Head of caudate nucleus (tissue), 42 donors: Measurements from ENCODE around the gene MED4.

Experiments
- DNase-seq, 42 donors: peaks; one replicate each; pipeline versions ENCODE4 v3.0.0 to v3.0.0-alpha.2; 2020 to 2021; ENCODE audit warnings: mixed read lengths in 7 of 42
- intact Hi-C: fragments of 100-400 bp; cut with DNase I; formaldehyde crosslinking; loops from one replicate; pipeline ENCODE4 v1.15.0; 2022

Gene MED4

DNA sequence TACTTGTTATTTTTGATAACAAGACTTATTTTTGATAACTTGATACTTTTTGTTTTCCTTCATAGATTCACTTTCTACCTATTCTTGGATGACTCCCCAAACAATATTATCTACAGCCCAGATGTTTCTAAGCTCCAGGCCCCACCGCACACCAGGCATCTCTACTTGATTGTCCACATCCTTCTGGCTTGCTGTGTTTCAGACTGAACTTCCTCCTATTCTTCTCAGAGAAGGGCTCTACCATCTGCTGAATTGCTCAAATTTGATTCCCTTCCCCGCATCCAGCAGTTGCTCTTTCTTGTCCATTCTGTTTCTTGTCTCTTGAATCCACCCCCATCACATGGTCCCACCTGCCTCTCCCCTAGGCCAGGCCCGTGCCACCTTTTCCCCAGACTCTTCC is 44.4 kb downstream of the MED4 start:
- DNase-seq, result no peak
- intact Hi-C loops, result no loop called here

DNA sequence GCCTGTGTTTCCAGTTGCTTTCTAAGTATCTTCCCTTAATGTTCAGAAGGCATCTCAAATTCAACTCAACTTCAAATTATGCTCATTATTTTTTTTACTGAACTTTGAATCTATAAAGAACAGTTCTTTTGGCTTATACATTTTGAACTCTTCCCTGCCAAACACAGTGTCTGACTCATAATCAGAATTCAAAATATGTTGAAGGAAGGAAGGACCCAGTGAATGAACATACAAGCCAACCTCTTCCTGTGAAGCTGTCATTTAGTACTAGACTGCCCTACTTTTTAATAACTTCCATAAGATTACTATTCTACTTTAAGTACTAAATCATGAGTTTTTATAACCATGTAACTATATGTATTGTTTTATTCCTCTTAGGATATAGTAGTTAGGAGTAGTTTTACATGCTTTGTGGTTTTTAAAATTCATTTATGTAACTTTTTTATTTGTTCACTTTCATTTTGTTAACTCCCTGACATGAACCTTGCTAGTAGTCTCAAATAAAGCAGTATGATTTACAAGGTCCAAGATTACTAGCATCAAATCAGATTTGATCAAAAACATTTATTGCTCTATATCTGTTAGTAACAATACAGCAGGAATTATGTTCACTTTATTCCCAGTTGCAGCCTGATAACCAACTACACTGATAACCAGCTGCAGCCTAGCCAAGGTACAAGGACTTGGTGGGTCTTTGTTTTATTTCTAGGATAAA is 51.0 kb downstream of the MED4 start:
- DNase-seq, result no peak

DNA sequence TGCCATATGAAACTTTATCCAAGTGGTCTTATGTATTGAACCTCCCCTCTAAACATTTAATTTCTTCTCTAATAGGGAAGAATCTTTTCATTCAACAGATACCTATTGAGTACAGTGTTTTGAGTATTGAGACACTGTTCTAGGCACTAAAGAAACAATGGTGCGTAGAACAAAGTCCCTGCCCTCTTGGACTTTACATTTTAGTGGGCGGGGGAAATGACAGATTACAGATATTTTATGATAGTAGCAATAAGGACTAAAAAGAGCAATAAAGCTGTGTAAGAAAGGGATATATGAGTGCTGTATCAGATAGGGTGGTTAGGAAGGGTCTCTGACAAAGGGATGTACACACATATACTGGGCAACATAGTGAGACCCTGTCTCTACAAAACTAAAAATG is 52.0 kb downstream of the MED4 start:
- no peak for DNase-seq
- intact Hi-C loops, result no loop called here

More for the DNA sequence above, 51.0 kb downstream of the MED4 start:
- intact Hi-C loops, result no loop called here

DNA sequence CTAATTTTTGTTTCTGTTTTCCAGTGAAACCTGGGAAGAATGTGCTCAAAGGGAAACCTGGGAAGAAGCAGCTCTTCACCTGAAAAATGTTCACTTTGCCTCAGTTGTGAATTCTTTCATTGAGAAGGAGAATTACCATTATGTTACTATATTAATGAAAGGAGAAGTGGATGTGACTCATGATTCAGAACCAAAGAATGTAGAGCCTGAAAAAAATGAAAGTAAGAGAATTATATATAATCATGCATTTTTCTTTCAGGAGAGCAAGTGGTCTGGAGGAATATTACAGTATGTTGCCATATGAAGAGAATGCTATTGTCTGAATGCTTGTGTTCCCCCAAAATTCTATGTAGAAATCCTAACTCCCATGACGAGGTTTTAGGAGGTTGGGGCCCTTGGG is 54.0 kb downstream of the MED4 start:
- intact Hi-C loops, result no loop called here
- no peak for DNase-seq

DNA sequence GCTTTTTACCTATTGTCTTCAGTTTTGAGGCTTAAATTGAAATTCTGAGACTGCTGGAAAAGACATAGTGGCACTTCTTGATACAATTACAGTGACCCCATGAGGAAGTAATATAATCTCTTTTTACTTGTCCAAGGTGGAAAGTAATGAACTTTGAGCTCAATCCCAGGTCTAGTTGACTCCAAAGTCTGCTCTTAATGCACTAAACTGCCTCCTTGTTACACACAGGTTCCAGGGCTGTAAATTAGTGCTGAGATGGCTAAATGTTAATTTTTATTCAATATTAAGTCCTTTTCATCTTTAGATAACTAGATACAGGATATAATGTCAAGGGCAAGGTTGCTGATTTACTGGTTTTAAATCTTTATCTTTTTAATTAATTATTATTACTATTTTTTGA is 54.9 kb downstream of the MED4 start:
- intact Hi-C loops, result no loop called here
- DNase-seq, result no peak

DNA sequence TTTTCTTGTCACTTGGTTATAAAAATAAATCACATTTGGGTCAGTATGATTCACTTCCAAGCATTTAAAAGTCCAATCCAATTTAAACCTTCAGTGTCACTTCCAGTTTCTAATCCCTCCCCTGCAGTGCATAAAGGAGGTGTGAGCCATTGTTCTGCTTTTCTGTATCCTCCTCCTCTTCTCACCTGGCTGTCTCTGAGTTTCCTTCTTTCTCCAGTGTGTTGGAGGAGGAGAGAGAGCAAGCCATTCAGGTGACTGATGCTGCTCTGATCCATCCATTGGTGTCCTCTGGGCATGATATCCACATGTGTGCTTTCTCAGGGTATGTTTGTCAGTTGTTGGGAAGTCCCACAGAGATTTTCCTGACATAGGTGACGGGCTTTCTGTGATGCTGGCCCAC is 56.1 kb downstream of the MED4 start:
- DNase-seq, result peak in 7 of 42 donors; percentile 9 to 35 (median 21)
- intact Hi-C loops, result no loop called here

DNA sequence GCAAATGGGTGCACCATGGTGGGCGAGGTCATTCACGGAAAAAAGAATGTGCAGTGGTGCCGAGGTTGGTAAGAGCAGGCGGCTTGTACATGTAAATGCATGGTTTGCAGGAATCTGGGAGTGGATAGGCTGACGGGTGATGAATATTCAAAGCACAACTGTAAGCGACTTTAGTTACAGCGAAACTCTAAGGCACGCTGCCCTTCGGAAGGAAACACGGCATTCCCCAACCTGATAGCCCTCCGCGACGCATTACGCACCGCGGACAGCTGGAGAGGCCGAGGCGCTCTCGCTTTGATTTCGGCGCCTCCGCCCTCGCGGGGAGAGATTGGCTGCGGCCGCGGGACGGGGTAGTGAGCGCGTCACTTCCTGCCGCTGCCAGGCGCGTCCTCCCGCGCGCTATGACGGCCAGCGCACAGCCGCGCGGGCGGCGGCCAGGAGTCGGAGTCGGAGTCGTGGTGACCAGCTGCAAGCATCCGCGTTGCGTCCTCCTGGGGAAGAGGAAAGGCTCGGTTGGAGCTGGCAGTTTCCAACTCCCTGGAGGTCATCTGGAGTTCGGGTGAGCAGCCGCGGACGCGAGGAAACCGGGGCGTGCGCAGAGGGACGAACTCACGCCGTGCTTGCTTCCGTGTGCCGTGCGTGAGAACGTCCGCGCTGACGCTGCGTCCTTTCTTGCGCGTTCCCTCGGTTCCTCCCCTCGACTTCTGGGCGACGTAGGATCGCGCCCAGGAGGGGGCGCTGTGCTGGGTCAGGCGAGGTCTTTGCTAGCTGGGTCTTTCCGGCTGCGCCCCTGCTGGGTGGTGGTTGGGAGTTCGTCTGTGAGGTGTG is 57.3 kb downstream of the MED4 start, which contains the start of gene NUDT15:
Gene NUDT15 (plus strand): TSS at position 381 of the 828 bp plus-strand sequence. CDS start 21 bp downstream, at position 402.
- intact Hi-C loops, result no loop called here
- peak; percentile 85 to 97 (median 93) for DNase-seq

DNA sequence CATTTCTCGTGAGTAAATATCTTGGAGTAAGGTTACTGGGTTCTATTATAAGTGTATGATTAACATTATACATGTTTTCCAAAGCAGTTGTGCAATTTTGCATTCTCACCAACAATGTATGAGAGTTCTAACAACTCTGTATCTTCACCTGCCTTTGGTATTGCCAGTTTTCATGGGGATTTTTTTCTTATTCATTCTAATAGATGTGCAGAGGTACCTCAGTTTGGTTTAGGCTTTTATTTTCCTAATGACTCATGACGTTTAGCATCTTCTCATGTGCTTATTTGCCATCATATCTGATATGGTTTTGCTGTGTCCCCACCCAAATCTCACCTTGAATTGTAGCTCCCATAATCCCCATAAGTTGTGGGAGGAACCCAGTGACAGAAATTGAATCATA is 65.0 kb downstream of the MED4 start:
- DNase-seq, result no peak
- intact Hi-C loops, result no loop called here

DNA sequence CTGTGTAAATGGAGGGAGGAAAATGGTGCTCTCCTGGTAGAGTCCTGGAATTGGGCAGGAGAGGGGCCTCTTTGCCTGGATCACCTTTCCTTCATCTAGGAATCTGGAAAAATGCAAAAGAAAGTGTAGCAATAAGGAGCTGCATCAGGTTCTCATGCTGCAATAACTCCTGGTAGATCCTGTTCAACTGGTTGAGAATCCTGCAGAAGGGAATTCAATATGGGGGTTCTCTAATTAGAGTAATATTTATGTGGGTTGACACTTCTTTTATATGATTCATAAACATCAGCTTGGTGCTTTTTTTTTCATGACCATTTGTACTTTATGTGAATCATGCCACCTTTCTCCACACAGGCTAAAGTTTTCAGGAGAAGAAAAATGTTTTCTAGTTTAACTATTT is 66.8 kb downstream of the MED4 start:
- no peak for DNase-seq
- intact Hi-C loops, result no loop called here
